Measurements from ENCODE around the gene MCUB. TPM values are rescaled to one million over a fixed set of nuclear protein-coding genes. Genes with fewer than 3 reads are reported as not detected.

Gene MCUB
- total and polyA plus RNA-seq, 9 of the 15 experiments (the other 6 are each of a cell fraction or from before 2014, with no cell fraction given), result 1.4 to 21.5 (median 5.4) TPM

DNA sequence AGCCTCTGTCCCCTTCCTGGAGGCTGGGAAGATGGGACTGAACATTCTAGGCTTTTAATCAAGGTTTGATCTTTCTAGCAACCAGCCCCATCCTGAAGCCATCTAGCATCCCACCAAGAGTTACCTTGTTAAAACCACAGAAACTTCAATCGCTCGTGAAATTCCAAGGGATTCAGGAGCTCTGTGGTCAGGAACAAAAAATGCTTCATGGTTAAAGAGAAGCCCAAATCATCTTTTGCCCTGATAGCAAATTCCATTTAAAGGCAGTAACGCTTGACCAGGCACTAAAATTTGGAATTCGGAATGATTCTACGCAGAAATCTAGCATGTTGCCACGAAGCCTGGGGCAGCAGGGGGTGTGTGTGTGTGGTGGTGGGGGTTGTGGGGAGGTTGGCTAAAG, 95.3 kb downstream of the MCUB start (continued):
- TF ChIP-seq, protein P1, sequence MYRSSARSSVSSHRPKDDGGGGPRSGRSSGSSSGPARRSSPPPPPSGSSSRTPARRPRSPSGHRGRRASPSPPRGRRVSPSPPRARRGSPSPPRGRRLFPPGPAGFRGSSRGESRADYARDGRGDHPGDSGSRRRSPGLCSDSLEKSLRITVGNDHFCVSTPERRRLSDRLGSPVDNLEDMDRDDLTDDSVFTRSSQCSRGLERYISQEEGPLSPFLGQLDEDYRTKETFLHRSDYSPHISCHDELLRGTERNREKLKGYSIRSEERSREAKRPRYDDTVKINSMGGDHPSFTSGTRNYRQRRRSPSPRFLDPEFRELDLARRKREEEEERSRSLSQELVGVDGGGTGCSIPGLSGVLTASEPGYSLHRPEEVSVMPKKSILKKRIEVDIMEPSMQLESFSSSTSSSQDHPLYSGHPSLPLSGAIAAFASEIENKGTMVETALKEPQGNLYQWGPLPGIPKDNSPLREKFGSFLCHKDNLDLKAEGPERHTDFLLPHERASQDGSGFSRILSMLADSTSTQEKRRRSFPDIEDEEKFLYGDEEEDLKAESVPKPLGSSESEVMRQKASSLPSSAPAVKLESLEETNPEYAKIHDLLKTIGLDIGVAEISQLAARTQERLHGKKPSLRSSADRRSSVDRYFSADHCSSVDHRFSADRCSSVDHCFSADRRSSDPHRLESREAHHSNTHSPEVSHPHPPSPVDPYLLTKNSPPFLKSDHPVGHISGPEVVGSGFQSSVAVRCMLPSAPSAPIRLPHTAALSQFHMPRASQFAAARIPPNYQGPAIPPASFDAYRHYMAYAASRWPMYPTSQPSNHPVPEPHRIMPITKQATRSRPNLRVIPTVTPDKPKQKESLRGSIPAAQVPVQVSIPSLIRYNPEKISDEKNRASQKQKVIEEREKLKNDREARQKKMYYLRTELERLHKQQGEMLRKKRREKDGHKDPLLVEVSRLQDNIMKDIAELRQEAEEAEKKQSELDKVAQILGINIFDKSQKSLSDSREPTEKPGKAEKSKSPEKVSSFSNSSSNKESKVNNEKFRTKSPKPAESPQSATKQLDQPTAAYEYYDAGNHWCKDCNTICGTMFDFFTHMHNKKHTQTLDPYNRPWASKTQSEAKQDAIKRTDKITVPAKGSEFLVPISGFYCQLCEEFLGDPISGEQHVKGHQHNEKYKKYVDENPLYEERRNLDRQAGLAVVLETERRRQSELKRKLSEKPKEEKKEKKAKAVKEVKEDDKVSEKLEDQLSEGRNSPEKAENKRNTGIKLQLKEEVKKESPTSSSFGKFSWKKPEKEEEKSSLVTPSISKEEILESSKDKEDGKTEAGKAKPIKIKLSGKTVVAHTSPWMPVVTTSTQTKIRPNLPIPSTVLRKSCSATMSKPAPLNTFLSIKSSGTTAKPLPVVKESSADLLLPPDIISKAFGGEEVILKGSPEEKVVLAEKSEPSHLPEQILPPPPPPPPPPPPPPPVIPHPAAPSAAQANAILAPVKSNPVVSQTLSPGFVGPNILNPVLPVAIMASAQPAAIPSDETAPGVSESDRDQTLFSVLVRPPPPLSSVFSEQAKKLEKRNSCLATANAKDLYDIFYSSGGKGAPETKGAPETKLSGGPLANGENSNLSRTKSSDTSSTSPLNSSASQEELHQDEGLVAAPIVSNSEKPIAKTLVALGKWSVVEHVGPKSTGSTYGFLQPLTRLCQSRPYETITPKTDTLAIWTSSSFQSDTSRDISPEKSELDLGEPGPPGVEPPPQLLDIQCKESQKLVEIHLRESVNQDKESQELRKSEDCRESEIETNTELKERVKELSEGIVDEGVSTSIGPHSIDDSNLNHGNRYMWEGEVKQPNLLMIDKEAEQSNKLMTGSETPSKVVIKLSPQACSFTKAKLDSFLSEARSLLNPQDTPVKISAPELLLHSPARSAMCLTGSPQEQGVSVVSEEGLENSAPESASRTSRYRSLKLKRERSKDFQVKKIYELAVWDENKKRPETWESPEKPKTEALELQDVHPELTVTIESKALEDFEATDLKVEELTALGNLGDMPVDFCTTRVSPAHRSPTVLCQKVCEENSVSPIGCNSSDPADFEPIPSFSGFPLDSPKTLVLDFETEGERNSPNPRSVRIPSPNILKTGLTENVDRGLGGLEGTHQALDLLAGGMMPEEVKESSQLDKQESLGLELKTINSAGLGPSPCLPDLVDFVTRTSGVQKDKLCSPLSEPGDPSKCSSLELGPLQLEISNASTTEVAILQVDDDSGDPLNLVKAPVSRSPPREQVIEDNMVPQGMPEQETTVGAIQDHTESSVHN (IDR thresholded peaks at IDR 0.05; ENCODE audit: borderline replicate concordance in 1 of 2, low read depth in 1 of 2), result no peak
